Smooth muscle cell (in vitro differentiated cells): ENCODE data around the gene DAB2IP. TPM values are rescaled to one million over a fixed set of nuclear protein-coding genes. Genes with fewer than 3 reads are reported as not detected.

Source experiments
- DNase-seq: peaks from one replicate; lab custom pipeline; 2025; ENCODE audit not compliant: unreplicated experiment; lab: John Stamatoyannopoulos, UW
- H2AFZ ChIP-seq: fragments of 200-600 bp; sonication (generic); 2 replicates; pipeline ENCODE4 v1.6.0; 2016; ENCODE audit warnings: antibody characterized with exemption, low read depth, mild to moderate bottlenecking
- H3F3A ChIP-seq: fragments of 200-600 bp; sonication (generic); 2 replicates; pipeline ENCODE4 v1.6.0; 2017; ENCODE audit warnings: antibody characterized with exemption, low read depth
- H3K27ac ChIP-seq: fragments of 200-600 bp; sonication (generic); 2 replicates; pipeline ENCODE4 v1.5.1; 2016; ENCODE audit warnings: low read depth, mild to moderate bottlenecking
- H3K27me3 ChIP-seq: fragments of 200-600 bp; sonication (generic); 2 replicates; pipeline ENCODE4 v1.6.1; 2016; ENCODE audit warnings: low read depth, mild to moderate bottlenecking
- H3K36me3 ChIP-seq: fragments of 200-600 bp; sonication (generic); 2 replicates; pipeline ENCODE4 v1.5.1; 2016; ENCODE audit warnings: low read depth
- H3K4me1 ChIP-seq: fragments of 200-600 bp; sonication (generic); 2 replicates; pipeline ENCODE4 v1.5.1; 2016; ENCODE audit warnings: low read depth
- H3K4me2 ChIP-seq: fragments of 200-600 bp; sonication (generic); 2 replicates; pipeline ENCODE4 v1.6.0; 2016; ENCODE audit warnings: mild to moderate bottlenecking
- H3K4me3 ChIP-seq: fragments of 200-600 bp; sonication (generic); 2 replicates; pipeline ENCODE4 v1.5.1; 2016; ENCODE audit warnings: mild to moderate bottlenecking
- H3K79me2 ChIP-seq: fragments of 200-600 bp; sonication (generic); 2 replicates; pipeline ENCODE4 v1.6.0; 2016; ENCODE audit warnings: low read depth, mild to moderate bottlenecking
- H3K9ac ChIP-seq: fragments of 200-600 bp; sonication (generic); 2 replicates; pipeline ENCODE4 v1.6.0; 2016; ENCODE audit warnings: low read depth
- H3K9me3 ChIP-seq: fragments of 200-600 bp; sonication (generic); replicated peaks from 2 replicates; pipeline ENCODE4 v1.5.1; 2016; ENCODE audit warnings: low read depth
- H4K20me1 ChIP-seq: fragments of 200-600 bp; sonication (generic); 2 replicates; pipeline ENCODE4 v1.6.0; 2016; ENCODE audit warnings: low read depth
- WGBS: methylation state at CpG from one replicate; pipeline ENCODE4 v1.1.7; 2016; ENCODE audit warnings: low lambda C conversion rate; 5-methylcytosine and 5-hydroxymethylcytosine counted together
- polyA plus RNA-seq: library from polyadenylated mRNA; unstranded; fragments of >200 nt; fragmentation: Nextera tagmentation; extraction: Ambion mirVana; gene quantifications from 2 replicates; pipeline ENCODE4 v1.2.1, GENCODE V29; 2016
- total RNA-seq: library from RNA; depleted of rRNA; stranded (reverse); fragments of >200 nt; gene quantifications from 2 replicates; pipeline ENCODE4 v1.2.3, GENCODE V29; 2014
- TF ChIP-seq, protein P1 (sequence below): fragments of 200-600 bp; sonication (generic); IDR thresholded peaks from 2 replicates; pipeline ENCODE4 v1.5.1; 2017; ENCODE audit warnings: borderline replicate concordance, mild to moderate bottlenecking, antibody characterized with exemption; ENCODE audit not compliant: insufficient read depth, poor library complexity, severe bottlenecking

Gene DAB2IP
- total and polyA plus RNA-seq, 2 experiments from 2014 or later: 10.4 to 15.5 TPM

- Histone ChIP-seq H3K9ac (no peak overlapping the region), H3K27me3 (no peaks in the 10 kb centered on the region), H3K4me1 (peaks cover 4% of the 10 kb centered on the region), H3K79me2 (no peaks in the 10 kb centered on the region), H3K4me2 (no peak overlapping the region), H2AFZ (no peak overlapping the region), H4K20me1 (peaks cover 20% of the 10 kb centered on the region), H3F3A (no peaks in the 10 kb centered on the region), H3K36me3 (no peaks in the 10 kb centered on the region), H3K4me3 (no peak overlapping the region), H3K27ac (no peak overlapping the region), H3K9me3 (no peaks in the 10 kb centered on the region)
- TF ChIP-seq, protein P1, sequence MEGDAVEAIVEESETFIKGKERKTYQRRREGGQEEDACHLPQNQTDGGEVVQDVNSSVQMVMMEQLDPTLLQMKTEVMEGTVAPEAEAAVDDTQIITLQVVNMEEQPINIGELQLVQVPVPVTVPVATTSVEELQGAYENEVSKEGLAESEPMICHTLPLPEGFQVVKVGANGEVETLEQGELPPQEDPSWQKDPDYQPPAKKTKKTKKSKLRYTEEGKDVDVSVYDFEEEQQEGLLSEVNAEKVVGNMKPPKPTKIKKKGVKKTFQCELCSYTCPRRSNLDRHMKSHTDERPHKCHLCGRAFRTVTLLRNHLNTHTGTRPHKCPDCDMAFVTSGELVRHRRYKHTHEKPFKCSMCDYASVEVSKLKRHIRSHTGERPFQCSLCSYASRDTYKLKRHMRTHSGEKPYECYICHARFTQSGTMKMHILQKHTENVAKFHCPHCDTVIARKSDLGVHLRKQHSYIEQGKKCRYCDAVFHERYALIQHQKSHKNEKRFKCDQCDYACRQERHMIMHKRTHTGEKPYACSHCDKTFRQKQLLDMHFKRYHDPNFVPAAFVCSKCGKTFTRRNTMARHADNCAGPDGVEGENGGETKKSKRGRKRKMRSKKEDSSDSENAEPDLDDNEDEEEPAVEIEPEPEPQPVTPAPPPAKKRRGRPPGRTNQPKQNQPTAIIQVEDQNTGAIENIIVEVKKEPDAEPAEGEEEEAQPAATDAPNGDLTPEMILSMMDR: no peak
- DNase-seq: no peak
- 90% methylated on average over 4 of the region's 4 CpGs for WGBS
Measured at GRCh38 chr9:121626012-121626411, 25.4 kb upstream of the DAB2IP start.

DNA sequence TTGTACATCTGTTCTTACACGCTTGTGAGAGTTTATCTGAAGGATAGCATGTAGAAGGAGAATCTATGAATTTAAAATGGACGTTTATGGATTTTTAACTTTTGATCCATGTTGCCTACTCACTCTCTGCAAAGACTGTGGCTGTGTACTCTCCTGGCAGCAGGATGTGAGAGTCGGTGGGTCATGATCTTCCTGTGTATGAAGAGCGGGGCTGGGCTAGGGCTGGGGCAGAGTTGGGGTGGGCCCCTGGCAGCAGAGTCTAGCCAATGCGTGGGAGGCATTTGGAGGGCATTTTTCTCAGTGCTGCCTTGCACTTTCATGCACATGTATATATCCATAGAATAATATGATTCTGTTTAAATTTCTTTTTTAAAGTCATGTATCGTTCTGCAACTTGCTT, 24.0 kb upstream of the DAB2IP start:
- no peaks in the 10 kb centered on the region for H3K27me3 ChIP-seq
- 87% methylated on average over 6 of the region's 6 CpGs for WGBS
- no peaks in the 10 kb centered on the region for H3K79me2 ChIP-seq
- TF ChIP-seq, protein P1: no peak
- H3K4me1 ChIP-seq: peaks cover 2% of the 10 kb centered on the region
- H3K4me2 ChIP-seq: no peak overlapping the region
- H4K20me1 ChIP-seq: peaks cover 29% of the 10 kb centered on the region
- H3K36me3 ChIP-seq: no peaks in the 10 kb centered on the region
- no peaks in the 10 kb centered on the region for H3K9me3 ChIP-seq
- H3F3A ChIP-seq: no peaks in the 10 kb centered on the region
- DNase-seq: no peak
- H3K9ac ChIP-seq: no peak overlapping the region
- H2AFZ ChIP-seq: no peak overlapping the region
- H3K27ac ChIP-seq: no peak overlapping the region
- no peak overlapping the region for H3K4me3 ChIP-seq

GRCh38 chr9:121628401-121628800, 23.0 kb upstream of the DAB2IP start:
- 96% methylated on average over 4 of the region's 4 CpGs for WGBS
- H3K4me2 ChIP-seq: no peak overlapping the region
- no peaks in the 10 kb centered on the region for H3F3A ChIP-seq
- no peak for DNase-seq
- no peaks in the 10 kb centered on the region for H3K27me3 ChIP-seq
- no peaks in the 10 kb centered on the region for H3K4me1 ChIP-seq
- H4K20me1 ChIP-seq: peaks cover 23% of the 10 kb centered on the region
- H3K79me2 ChIP-seq: no peaks in the 10 kb centered on the region
- TF ChIP-seq, protein P1: no peak
- no peak overlapping the region for H2AFZ ChIP-seq
- no peaks in the 10 kb centered on the region for H3K36me3 ChIP-seq
- no peaks in the 10 kb centered on the region for H3K9me3 ChIP-seq
- no peak overlapping the region for H3K4me3 ChIP-seq
- no peak overlapping the region for H3K9ac ChIP-seq
- no peak overlapping the region for H3K27ac ChIP-seq

- H3K4me3 ChIP-seq: no peak overlapping the region
- 94% methylated on average over 3 of the region's 3 CpGs for WGBS
- TF ChIP-seq, protein P1: no peak
Measured at GRCh38 chr9:121631115-121631514, 20.3 kb upstream of the DAB2IP start.

More at GRCh38 chr9:121631115-121631514, 20.3 kb upstream of the DAB2IP start:
- Histone ChIP-seq H3K9ac (no peak overlapping the region), H2AFZ (no peak overlapping the region), H3K4me1 (no peaks in the 10 kb centered on the region), H3K36me3 (no peaks in the 10 kb centered on the region), H4K20me1 (peaks cover 37% of the 10 kb centered on the region), H3K79me2 (no peaks in the 10 kb centered on the region), H3F3A (no peaks in the 10 kb centered on the region), H3K27ac (no peak overlapping the region), H3K9me3 (no peaks in the 10 kb centered on the region), H3K4me2 (no peak overlapping the region), H3K27me3 (no peaks in the 10 kb centered on the region)
- no peak for DNase-seq
